GM12872 (cell line): ENCODE measurements around the gene RAD51B.

Experiments used
- TF ChIP-seq, protein P1 (sequence below): IDR thresholded peaks from 3 replicates; pipeline ENCODE4 v1.5.1; 2011; ENCODE audit warnings: low read depth, mild to moderate bottlenecking, low read length, moderate library complexity; ENCODE audit not compliant: insufficient read depth

The RAD51B gene

DNA sequence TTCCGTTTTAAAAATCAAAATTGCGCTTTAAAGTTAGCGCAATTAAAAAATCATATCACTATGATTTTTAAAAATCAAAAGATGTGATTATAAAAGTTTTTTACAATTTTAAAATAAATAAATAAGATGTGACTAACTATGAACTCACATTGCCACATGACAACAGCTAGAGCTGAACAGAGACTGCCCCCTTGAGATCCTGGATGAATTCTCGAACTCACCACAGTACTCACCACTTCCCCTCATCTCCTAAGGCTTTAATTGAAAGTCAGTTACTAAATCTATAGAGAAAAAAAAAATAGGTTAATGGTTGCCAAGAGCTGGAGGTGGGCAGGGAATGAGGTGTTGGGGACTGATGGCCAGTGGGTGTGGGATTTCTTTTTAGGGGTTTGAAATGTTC is 589.1 kb downstream of the RAD51B start:
- TF ChIP-seq, protein P1, sequence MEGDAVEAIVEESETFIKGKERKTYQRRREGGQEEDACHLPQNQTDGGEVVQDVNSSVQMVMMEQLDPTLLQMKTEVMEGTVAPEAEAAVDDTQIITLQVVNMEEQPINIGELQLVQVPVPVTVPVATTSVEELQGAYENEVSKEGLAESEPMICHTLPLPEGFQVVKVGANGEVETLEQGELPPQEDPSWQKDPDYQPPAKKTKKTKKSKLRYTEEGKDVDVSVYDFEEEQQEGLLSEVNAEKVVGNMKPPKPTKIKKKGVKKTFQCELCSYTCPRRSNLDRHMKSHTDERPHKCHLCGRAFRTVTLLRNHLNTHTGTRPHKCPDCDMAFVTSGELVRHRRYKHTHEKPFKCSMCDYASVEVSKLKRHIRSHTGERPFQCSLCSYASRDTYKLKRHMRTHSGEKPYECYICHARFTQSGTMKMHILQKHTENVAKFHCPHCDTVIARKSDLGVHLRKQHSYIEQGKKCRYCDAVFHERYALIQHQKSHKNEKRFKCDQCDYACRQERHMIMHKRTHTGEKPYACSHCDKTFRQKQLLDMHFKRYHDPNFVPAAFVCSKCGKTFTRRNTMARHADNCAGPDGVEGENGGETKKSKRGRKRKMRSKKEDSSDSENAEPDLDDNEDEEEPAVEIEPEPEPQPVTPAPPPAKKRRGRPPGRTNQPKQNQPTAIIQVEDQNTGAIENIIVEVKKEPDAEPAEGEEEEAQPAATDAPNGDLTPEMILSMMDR = peak; percentile 30; the same call in 1 of the 3 replicates

DNA sequence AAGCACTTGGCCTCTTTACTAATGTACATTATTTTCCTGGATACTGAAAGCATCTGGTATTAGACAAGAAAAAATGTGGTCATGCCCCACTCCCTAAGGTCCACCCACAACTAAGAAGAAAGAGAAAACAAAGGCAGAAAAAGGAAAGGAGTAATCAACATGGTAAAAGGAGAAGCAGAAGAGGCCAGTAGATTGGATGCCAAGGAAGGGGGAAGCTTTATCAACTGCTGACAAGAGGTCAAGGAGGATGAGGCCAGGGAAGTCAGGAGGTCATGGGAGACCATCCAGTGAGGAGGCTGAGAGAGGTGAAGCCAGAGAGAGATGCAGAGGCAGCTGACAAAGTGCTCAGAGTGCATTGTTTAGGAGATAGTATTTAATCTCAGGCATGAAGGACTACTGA is 589.8 kb downstream of the RAD51B start:
- TF ChIP-seq, protein P1 = no peak

DNA sequence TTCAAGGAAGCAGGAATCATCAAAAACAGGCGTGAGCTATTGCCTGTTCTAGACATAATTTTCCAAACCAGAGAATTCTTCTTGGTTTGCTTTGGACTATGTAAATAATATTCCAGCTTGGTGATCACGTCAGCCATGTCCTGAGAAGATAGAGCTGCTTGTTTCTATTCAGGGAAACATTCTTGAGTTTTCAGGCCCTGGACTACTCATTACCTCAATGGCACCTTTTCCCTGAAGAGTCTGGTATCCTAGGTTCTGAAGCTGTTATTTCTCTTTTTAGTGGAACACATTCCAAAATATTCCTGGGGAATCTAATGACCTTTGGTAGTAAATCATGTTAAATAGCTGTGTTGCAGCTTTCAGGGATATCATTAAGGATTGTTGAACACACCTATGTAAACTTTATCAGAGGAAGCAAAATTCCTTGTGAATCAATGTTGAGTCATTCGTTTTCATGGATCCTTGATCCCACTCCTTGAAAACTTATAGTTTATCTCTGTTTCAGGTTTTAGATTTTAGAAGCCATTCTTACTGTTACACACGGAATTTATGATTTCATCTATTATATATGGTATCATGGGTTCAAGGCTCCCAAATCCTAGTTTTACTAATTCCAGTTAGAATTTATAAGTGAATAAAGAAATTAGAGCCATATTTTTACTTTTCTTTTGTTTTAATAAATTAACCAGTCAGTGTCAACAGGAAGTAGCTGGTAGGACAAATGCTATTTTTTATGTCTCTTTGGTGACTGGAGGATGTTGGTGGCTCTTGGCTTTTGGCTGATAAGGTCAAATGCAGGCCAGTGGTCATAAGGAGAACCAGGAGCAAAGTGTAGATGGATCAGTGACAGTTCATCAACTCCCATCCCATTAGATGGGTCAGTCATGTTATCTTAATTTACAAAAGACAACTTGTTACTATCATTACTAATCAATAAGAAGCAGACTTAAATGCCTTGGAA is 593.2 kb downstream of the RAD51B start:
- TF ChIP-seq, protein P1 = no peak

DNA sequence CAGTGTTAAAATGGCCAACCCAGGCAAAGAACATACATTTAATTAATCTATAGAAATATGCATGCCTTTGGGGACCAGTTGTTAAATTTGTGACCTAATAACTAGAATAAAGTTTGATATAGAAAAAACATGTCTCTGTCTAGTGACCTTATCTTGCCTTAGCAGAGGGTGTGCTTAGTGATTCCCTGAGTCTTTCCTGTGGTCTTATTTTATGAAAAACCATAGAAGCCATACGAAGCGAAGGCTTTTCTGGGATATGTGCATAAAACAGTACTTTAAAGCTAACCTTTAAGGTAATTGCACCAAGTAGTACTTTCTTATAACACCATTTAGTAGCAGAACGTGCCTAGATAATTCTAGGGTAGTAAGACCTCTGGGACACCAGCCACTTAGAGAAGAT is 593.9 kb downstream of the RAD51B start:
- TF ChIP-seq, protein P1 = no peak

DNA sequence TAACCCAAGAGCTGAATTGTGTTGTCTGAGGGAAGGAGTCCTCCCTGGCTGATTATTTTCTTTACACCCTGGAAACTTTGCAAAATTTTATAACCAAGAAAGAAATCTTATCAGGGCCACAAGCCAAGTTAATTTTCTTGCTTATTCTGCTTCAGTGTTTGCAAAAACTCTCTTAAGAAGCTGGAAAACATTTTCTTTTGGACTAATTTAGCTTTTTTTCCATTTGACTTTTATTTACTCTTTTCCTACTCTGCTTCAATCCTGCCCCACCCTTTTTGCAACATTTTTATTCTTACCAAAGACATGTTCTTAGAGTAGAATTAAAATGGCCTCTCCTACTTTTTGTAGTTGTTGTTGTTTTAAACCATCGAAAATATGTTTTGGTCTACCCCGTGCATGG is 594.5 kb downstream of the RAD51B start:
- TF ChIP-seq, protein P1 = no peak

DNA sequence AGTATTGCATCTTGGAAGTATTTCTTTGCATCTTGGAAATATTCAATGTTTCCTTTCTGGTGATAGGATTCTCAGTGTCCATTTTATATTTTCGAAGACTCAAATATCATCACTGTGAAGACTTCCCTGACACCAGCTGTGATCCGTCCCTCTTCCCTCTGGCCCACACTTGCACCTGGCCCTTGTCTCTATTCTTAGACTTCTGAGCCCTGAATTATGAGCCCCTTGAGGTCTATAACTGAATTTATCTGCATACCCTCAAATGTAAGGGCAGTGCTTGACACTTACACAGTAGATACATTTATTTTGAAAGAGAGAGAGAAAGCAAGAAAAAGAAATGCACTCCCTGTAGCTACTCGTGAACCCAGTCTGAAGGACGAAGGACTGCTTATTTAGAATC is 596.6 kb downstream of the RAD51B start:
- TF ChIP-seq, protein P1 = no peak

DNA sequence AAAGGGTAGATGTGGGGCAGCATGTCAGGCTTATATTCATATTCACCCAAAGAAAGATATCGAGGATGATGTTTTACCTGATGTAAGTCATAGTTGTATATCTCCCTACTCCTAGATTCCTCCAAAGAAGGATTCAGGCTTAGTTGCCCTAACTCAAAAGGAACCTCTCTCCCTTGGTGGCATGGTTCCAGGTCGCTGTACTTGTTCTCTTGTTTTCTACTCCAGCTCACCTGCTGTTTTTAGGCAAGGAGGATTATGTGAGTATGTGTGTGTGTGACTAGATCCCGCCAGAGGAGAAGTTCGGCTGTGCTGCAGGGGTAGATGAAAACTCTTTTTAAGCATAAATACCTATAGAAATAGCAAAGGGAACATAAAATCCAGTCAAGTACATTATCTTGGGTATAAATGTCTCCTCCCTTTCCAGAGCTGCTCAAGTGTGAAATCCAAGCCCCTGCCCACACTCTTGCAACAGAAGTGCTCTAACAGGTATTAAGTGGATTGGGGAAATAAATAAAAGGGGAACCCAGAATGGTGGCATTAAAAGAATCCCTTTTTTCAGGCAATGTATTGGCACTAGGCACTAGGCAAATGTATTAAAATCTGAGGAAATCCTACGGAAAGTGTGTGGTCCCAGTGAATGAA is 597.6 kb downstream of the RAD51B start:
- TF ChIP-seq, protein P1 = no peak
